GM19328 (cell line): ENCODE measurements around the gene NKX1-1.

Experiments
- ATAC-seq: cut with Tn5 transposase; IDR thresholded peaks from one replicate; pipeline ENCODE4 v1.9.1; 2021; ENCODE audit warnings: mild to moderate bottlenecking, moderate library complexity; ENCODE audit not compliant: unreplicated experiment

NKX1-1 gene

GRCh38 chr4:1362046-1362445, 44.2 kb downstream of the NKX1-1 start:
- no peak for ATAC-seq

DNA sequence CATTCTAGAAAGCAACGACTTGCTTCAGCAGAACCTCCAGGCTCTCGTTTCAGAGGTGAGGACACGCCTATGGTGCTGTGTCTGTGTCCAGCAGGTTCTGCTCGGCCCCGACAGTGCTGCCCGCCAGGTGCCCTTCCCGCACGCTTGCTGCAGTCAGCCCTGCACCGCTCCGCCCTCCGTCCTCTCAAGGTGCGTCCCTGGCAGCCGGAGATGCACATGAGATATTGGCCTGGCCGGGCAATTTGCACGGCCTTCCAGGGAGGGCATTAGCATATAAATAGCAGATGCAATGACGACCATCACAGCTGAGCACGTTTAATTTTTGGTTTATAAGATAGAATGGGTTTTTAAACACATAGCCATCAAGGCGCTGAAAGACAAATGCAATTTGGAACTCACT, 44.8 kb downstream of the NKX1-1 start:
- ATAC-seq = no peak

- no peak for ATAC-seq
Measured at GRCh38 chr4:1360423-1361283, 45.6 kb downstream of the NKX1-1 start.

- no peak for ATAC-seq
Measured at GRCh38 chr4:1359976-1360375, 46.3 kb downstream of the NKX1-1 start.

DNA sequence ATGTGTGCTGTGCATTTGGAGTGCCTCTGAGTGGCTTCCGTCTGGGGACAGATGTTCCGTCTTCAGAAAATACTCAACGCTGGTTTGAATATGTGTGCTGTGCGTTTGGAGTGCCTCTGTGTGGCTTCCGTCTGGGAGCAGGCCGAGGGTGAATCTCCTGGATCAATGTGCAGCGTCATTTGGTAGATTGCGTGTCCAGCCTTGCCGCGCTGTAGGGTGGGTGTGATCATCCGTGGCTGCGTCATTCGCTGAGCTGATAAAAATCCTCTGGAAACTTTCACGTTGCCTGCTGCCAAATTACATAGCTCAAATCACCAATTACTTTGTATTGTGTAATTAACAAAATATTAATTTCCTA, 47.1 kb downstream of the NKX1-1 start:
- no peak for ATAC-seq

GRCh38 chr4:1358421-1359143, 47.7 kb downstream of the NKX1-1 start:
- no peak for ATAC-seq

DNA sequence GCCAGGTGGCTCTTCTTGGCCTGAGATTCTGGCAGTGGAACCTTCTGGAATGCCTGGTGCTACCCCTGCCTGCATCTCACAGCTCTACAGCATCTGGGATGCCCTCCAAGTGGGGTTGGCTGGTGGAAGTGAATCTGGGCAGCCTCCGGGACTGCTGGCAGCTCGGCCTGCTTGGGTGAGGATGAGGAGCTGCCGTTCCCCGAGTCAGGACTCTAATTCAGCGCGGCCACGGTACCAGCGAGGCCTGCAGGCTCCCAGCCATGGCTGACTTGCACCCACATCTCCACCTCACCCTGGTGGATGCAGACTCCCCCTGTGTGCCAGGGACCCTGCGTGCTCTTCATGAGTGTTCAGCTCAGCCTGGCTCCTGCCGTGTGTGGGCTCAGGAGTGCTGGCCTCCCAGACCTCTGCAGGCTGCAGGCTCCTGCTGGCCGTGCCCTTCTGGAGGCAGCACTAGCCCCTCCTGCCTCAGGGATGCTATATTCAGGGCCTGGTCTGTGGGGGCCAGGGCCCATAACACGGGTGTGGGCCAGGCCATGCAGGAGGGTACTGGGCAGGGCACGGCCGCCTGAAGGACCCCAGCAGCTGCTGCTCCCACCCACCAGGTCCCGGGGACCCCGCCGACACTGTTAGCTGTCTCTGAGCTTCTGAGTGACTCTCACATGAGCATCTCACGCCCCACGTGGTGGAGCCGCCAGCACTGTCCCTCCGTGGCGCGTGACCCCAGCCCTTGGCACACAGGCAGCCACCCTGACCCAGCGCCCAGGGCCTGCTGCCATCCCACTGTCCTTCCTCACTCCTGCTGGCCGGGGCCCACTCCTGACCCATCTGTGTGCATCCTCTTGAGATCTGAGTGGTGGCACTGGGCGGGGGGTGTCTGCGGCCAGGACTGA, 48.6 kb downstream of the NKX1-1 start:
- ATAC-seq = no peak

DNA sequence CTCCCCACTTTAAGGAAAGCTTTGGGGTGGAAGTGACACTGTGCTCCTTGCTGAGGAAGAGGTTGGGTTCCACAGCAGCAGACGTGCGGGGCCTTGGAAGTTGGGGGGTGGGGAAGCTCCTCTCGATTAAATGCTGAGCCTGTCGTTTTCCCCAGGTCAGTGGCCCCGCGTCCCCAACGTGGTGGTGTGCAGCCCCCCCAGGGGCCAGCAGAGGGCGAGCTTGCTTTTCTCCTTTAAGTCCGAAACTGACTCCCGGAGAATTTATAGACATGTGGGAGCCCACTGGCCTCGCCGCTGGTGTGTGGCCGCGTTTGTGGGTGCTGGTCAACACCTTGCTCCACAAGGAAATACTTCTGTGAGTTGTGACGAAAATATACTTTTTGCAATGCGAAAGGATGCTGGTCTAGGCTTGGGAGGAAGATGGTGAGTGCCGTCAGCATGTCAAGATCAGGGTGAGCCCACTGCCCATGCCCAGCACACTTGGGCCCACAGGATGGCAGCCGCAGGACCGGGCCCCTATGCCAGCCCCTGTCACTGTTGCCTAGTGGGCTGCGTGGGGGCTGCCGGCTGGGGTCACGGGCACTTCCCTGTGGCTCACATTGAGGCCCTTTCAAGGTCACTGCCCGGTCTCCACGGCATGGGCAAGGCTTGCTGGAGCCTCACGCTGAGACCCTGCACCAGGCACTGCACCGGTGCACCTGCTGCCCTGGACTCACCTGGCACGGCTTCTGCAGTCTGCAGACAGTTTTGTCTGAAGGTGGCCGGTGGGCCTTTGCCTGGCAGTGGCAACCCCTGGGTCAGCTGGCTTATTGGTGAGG, 49.9 kb downstream of the NKX1-1 start:
- ATAC-seq = no peak

DNA sequence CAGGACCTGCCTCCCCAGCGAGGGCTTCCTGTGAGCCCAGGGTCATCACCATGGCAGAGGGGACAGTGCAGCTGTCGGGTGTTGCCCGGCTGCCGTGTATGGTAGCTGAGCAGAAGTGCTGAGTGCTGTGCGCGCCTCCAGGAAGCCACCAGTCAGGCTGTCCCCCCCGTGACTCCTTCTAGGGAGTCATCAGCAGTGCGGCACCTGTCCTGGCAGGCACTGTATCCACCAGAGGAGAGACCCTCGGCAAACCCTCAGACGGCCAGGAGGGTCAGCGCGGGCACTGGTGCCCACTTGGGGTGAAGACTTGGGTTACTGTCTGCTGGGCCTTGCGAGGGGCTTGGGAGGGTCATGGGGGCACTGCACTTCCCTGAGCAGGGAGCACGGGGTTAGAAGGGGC, 50.9 kb downstream of the NKX1-1 start:
- no peak for ATAC-seq

- ATAC-seq = no peak
Measured at GRCh38 chr4:1354983-1355275, 51.3 kb downstream of the NKX1-1 start.

GRCh38 chr4:1354136-1354982, 51.9 kb downstream of the NKX1-1 start:
- no peak for ATAC-seq

DNA sequence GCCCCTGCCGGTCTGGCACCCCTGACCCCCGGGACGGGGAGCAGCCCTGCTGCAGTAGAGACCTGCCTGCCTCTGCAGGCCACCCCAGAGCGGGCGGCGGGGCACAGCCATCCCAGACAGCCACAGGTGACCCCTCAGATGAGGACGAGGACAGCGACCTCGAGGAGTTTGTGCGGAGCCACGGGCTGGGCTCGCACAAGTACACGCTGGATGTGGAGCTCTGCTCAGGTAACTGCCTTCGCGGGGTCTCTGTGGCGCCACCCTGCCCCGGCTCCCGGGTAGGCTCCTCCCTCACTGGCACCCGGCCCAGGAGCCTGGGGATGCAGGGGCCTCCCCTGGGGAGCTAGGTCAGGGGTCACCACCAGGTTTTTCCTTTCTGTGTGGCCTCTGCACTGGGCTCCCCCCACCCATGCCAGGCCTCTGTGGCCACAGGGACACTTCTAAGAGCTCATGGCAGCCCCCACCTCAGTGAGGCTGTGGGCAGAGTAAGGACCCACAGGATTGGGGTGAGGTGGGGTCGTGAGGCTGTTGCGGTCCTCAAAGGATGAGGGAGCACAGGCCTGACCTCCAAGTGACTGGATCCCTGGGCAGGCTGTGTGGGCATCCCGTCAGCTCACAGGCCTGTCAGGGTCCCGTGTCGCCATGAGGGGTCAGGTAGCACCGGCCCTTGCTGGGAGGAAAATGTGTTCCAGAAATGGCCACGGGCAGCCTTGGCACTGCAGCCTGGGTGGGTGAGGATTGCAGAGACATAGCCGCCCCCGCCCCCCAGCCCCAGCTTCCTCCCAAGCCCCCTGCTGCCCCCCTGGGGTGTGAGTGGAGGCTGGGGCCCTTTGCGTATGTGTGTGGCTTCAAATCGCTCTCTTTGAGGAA, 52.8 kb downstream of the NKX1-1 start:
- ATAC-seq = no peak
